Gastrocnemius medialis (tissue), 4 donors: ENCODE measurements around the gene ABCC4. TPM values are rescaled to one million over a fixed set of nuclear protein-coding genes. Genes with fewer than 3 reads are reported as not detected.

ENCODE experiments used
- ATAC-seq, 2 donors: fragments of 150-250 bp; one replicate each; pipeline ENCODE4 v1.9.1; 2016
- DNase-seq, 2 donors: peaks; one replicate each; pipeline ENCODE4 v3.0.0-alpha.2; 2019
- H3K27ac ChIP-seq, 4 donors: fragments of 200-600 bp; sonication (generic); 1 replicate in 1 of 4; 2 replicates in 3 of 4; pipeline ENCODE4 v1.5.1; 2016 to 2018; ENCODE audit warnings: mild to moderate bottlenecking in 2 of 4, moderate library complexity in 1 of 4
- H3K27me3 ChIP-seq, 3 donors: fragments of 200-600 bp; sonication (generic) in 2 of 3; 1 replicate in 1 of 3; 2 replicates in 2 of 3; pipeline versions ENCODE4 v1.5.1 to v1.6.0; 2016 to 2019; ENCODE audit warnings: mild to moderate bottlenecking in 1 of 3, moderate library complexity in 1 of 3
- H3K36me3 ChIP-seq, 2 donors: fragments of 200-600 bp; sonication (generic) in 1 of 2; one replicate each; pipeline ENCODE4 v1.5.1; 2017 to 2018
- H3K4me1 ChIP-seq, 2 donors: fragments of 200-600 bp; sonication (generic) in 1 of 2; one replicate each; pipeline ENCODE4 v1.5.1; 2016 to 2017; ENCODE audit warnings: mild to moderate bottlenecking in 2 of 2
- H3K4me3 ChIP-seq, 4 donors: fragments of 200-600 bp; sonication (generic) in 3 of 4; 1 replicate in 1 of 4; 2 replicates in 3 of 4; pipeline ENCODE4 v1.5.1; 2016 to 2019; ENCODE audit warnings: mild to moderate bottlenecking in 2 of 4
- H3K9me3 ChIP-seq, 3 donors: fragments of 200-600 bp; sonication (generic) in 2 of 3; 1 replicate in 1 of 3; 2 replicates in 2 of 3; pipeline ENCODE4 v1.5.1; 2016 to 2019
- POLR2A ChIP-seq, 2 donors: fragments of 450-650 bp; IDR thresholded peaks; one replicate each; pipeline ENCODE4 v1.6.1; 2017; ENCODE audit warnings: antibody characterized with exemption in 2 of 2, mild to moderate bottlenecking in 2 of 2, moderate library complexity in 2 of 2
- in situ Hi-C, 4 donors: fragments of 200-750 bp; cut with MboI; loops; one replicate each; pipeline versions ENCODE4 v1.15.0 to v1.8.0; 2017; ENCODE audit warnings: low sequenced_read_pairs in 4 of 4
- intact Hi-C: fragments of 100-400 bp; cut with DNase I; formaldehyde crosslinking; loops from one replicate; pipeline ENCODE4 v1.15.1; 2023; ENCODE audit warnings: low total_unique reads
- total RNA-seq, 4 donors: library from RNA; depleted of rRNA; stranded (reverse); fragments of >200 nt; gene quantifications; one replicate each; pipeline versions ENCODE4 v1.1.0 to v1.2.3, GENCODE V29; 2016
- TF ChIP-seq, protein P1 (sequence below), 5 experiments: fragments of 450-650 bp in 3 of 5; fragments of 200-600 bp in 2 of 5; sonication (generic) in 2 of 5; IDR thresholded peaks in 4 of 5; conservative IDR thresholded peaks in 1 of 5; 1 replicate in 4 of 5; 2 replicates in 1 of 5; pipeline ENCODE4 v1.5.1; 2016 to 2019; ENCODE audit warnings: antibody characterized with exemption in 5 of 5, mild to moderate bottlenecking in 3 of 5, moderate library complexity in 3 of 5

The ABCC4 gene
- total RNA-seq, 4 donors from 2014 or later, result 5.4 to 16.2 (median 11.9) TPM

DNA sequence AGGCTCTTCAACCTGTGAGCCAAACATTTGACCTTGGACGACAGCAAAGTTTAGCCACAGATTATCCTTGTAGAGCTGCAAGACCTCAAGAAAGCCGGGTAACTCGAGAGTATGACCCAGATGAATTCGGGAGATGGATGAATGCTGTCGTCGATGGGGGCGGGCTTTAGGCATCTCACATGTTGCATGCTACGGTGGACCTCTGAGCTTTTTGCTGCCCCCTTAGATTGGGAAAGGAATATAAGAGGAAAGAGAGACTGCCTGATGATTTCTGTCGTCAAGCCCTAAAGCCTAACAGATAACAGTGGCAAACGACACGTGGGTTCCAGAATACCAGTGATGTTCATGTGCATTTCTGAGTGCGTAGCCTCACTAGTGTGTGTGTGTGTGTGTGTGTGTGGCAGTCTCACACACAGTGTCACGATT lies 730 bp upstream of the ABCC4 start:
- Histone ChIP-seq H3K4me1 (peaks cover 24 to 25% of the 10 kb centered on the region in 2 donors), H3K4me3 (peak overlapping the region; percentile 65 to 91 (median 74)), H3K27ac (peak overlapping the region; percentile 76 to 88 (median 84)), H3K27me3 (no peaks in the 10 kb centered on the region), H3K9me3 (no peaks in the 10 kb centered on the region), H3K36me3 (no peaks in the 10 kb centered on the region)
- DNase-seq (no peak), ATAC-seq (peak in 1 of 2 donors; percentile 8)
- in situ Hi-C loops (no loop called here), intact Hi-C loops (loop anchor here (2.0 kb wide), 1 partner anchor 31 kb away; no protein-coding TSS in a partner anchor)
- TF ChIP-seq POLR2A (IDR thresholded peaks at IDR 0.05), result no peak
- TF ChIP-seq, protein P1, sequence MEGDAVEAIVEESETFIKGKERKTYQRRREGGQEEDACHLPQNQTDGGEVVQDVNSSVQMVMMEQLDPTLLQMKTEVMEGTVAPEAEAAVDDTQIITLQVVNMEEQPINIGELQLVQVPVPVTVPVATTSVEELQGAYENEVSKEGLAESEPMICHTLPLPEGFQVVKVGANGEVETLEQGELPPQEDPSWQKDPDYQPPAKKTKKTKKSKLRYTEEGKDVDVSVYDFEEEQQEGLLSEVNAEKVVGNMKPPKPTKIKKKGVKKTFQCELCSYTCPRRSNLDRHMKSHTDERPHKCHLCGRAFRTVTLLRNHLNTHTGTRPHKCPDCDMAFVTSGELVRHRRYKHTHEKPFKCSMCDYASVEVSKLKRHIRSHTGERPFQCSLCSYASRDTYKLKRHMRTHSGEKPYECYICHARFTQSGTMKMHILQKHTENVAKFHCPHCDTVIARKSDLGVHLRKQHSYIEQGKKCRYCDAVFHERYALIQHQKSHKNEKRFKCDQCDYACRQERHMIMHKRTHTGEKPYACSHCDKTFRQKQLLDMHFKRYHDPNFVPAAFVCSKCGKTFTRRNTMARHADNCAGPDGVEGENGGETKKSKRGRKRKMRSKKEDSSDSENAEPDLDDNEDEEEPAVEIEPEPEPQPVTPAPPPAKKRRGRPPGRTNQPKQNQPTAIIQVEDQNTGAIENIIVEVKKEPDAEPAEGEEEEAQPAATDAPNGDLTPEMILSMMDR (IDR thresholded peaks at IDR 0.05 in 4 of 5, conservative IDR thresholded peaks at IDR 0.05 in 1 of 5), result no peak

GRCh38 chr13:95300625-95301182 lies 547 bp downstream of the ABCC4 start:
- no peaks in the 10 kb centered on the region for H3K27me3 ChIP-seq
- TF ChIP-seq, protein P1 (IDR thresholded peaks at IDR 0.05 in 4 of 5, conservative IDR thresholded peaks at IDR 0.05 in 1 of 5), result peak in 1 of 5 experiments; percentile 22
- TF ChIP-seq POLR2A (IDR thresholded peaks at IDR 0.05), result no peak
- H3K27ac ChIP-seq, result peak overlapping the region; percentile 76 to 88 (median 84)
- no peaks in the 10 kb centered on the region for H3K9me3 ChIP-seq
- H3K4me1 ChIP-seq, result peaks cover 24 to 32% of the 10 kb centered on the region in 2 donors
- ATAC-seq (peak; percentile 8 to 12), DNase-seq (peak; percentile 24 to 31)
- intact Hi-C loops (loop anchor here (2.0 kb wide), 1 partner anchor 30 kb away; no protein-coding TSS in a partner anchor), in situ Hi-C loops (no loop called here)
- H3K4me3 ChIP-seq, result peak overlapping the region; percentile 65 to 91 (median 74)
- H3K36me3 ChIP-seq, result no peaks in the 10 kb centered on the region

DNA sequence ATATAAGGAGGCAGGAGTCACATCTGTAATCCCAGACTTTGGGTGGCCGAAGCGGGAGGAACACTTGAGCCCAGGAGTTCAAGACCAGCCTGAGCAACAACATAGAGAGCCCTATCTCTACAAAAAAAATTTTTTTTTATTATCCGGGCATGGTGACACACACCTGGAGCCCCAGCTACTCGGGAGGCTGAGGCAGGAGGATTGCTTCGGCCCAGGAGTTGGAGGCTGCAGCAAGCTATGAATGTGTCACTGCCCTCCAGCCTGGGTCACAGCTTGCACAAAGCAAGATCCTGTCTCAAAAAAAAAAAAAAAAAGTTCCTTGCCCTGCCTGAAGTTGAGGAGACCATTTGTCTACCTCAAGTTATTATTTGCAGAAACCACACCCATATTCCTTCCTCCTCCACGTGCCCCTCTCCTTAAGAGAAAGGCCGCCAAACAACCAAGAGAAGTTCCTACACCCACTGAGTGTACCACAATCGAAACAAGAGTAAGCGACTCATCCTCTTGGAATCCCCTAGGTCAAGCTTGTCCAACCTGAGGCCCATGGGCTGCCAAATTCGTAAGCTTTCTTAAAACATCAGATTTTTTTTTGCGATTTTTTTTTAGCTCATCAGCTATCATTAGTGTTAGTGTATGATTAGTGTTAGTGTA lies 2.2 kb downstream of the ABCC4 start:
- TF ChIP-seq, protein P1 (IDR thresholded peaks at IDR 0.05 in 4 of 5, conservative IDR thresholded peaks at IDR 0.05 in 1 of 5), result no peak
- no peak for TF ChIP-seq POLR2A (IDR thresholded peaks at IDR 0.05)
- H3K27ac ChIP-seq, result peak overlapping the region in 3 of 4 donors; percentile 25 to 84 (median 83)
- H3K4me3 ChIP-seq, result no peak overlapping the region
- intact Hi-C loops, result no loop called here
- no peaks in the 10 kb centered on the region for H3K9me3 ChIP-seq
- DNase-seq (no peak), ATAC-seq (no peak)
- in situ Hi-C loops, result loop anchor here (5.0 to 10.0 kb wide), 4 partner anchors 83 to 104 kb away; no protein-coding TSS in a partner anchor
- peaks cover 14 to 30% of the 10 kb centered on the region in 2 donors for H3K4me1 ChIP-seq
- no peaks in the 10 kb centered on the region for H3K27me3 ChIP-seq
- no peaks in the 10 kb centered on the region for H3K36me3 ChIP-seq

GRCh38 chr13:95298169-95298965 lies 2.9 kb downstream of the ABCC4 start:
- no peaks in the 10 kb centered on the region for H3K9me3 ChIP-seq
- H3K27ac ChIP-seq, result peak overlapping the region in 3 of 4 donors; percentile 25 to 84 (median 83)
- TF ChIP-seq, protein P1 (IDR thresholded peaks at IDR 0.05 in 4 of 5, conservative IDR thresholded peaks at IDR 0.05 in 1 of 5), result no peak
- no peak for TF ChIP-seq POLR2A (IDR thresholded peaks at IDR 0.05)
- H3K4me1 ChIP-seq, result peaks cover 8 to 26% of the 10 kb centered on the region in 2 donors
- intact Hi-C loops, result no loop called here
- H3K27me3 ChIP-seq, result no peaks in the 10 kb centered on the region
- in situ Hi-C loops, result loop anchor here (5.0 to 10.0 kb wide), 4 partner anchors 84 to 104 kb away; no protein-coding TSS in a partner anchor
- no peaks in the 10 kb centered on the region for H3K36me3 ChIP-seq
- ATAC-seq (no peak), DNase-seq (no peak)
- H3K4me3 ChIP-seq, result no peak overlapping the region
